Activated B cell treated with CpG ODN at 0.5 μM for 24 hours (primary cell): ENCODE measurements around the gene NAV3. TPM values are rescaled to one million over a fixed set of nuclear protein-coding genes. Genes with fewer than 3 reads are reported as not detected.

ENCODE experiments used
- ATAC-seq: fragments of 200-7000 bp; cut with Tn5 transposase; one replicate; pipeline ENCODE4 v1.10.0; 2021; ENCODE audit warnings: low read depth, mild to moderate bottlenecking, moderate library complexity
- CTCF ChIA-PET: fragments of 350-600 bp; sonication (Branson Sonifier 250); formaldehyde crosslinking; loops from one replicate; lab custom pipeline; 2021; ENCODE audit warnings: antibody characterized with exemption; lab: Charles Lee
- POLR2A ChIA-PET: fragments of 350-600 bp; sonication (Branson Sonifier 250); formaldehyde crosslinking; loops from one replicate; lab custom pipeline; 2021; ENCODE audit warnings: antibody characterized with exemption; lab: Charles Lee
- DNase-seq: peaks from one replicate; pipeline ENCODE4 v3.0.0; 2022
- H3K27ac Mint-ChIP-seq: one replicate; pipeline ENCODE4 v1.8.0; 2020; ENCODE audit warnings: mixed read lengths
- H3K27me3 Mint-ChIP-seq: one replicate; pipeline ENCODE4 v1.8.0; 2021; ENCODE audit warnings: mixed read lengths
- H3K36me3 Mint-ChIP-seq: one replicate; pipeline ENCODE4 v1.8.0; 2021; ENCODE audit warnings: low read depth, mixed read lengths
- H3K4me1 Mint-ChIP-seq: one replicate; pipeline ENCODE4 v1.8.0; 2021; ENCODE audit warnings: mixed read lengths
- H3K4me3 Mint-ChIP-seq: one replicate; pipeline ENCODE4 v1.8.0; 2020; ENCODE audit warnings: mild to moderate bottlenecking, mixed read lengths
- H3K9me3 Mint-ChIP-seq: one replicate; pipeline ENCODE4 v1.8.0; 2020; ENCODE audit warnings: mixed read lengths
- intact Hi-C: fragments of 100-400 bp; cut with micrococcal nuclease; formaldehyde crosslinking; loops from one replicate; pipeline ENCODE4 v1.15.1; 2024
- total RNA-seq: library from RNA; stranded (reverse); gene quantifications from 2 replicates; pipeline ENCODE4 v1.2.3, GENCODE V29; 2022
- TF ChIP-seq, protein P1 (sequence below): fragments of 200-600 bp; IDR thresholded peaks from one replicate; pipeline ENCODE4 v1.8.0; 2022; ENCODE audit warnings: antibody characterized with exemption, mild to moderate bottlenecking

Gene NAV3
- total RNA-seq, 1 donor from 2014 or later = not detected

DNA sequence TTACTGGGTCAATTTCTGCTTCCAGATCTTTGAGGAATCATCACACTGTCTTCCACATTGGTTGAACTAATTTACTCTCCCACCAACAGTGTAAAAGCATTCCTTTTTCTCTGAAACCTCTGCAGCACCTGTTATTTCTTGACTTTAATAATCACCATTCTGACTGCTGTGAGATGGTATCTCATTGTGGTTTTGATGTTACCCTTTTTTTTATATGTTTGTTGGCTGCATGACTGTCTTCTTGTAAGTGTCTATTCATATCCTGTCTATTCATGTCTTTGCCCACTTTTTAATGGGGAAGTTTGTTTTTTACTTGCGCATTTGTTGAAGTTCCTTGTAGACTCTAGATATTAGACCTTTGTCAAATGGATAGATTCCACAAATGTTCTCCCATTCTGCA, 324.9 kb downstream of the NAV3 start:
- peaks cover 3% of the 10 kb centered on the region for H3K27me3 Mint-ChIP-seq
- intact Hi-C loops = no loop called here
- no peaks in the 10 kb centered on the region for H3K4me1 Mint-ChIP-seq
- no peaks in the 10 kb centered on the region for H3K36me3 Mint-ChIP-seq
- ATAC-seq (no peak), DNase-seq (no peak)
- CTCF ChIA-PET = no interaction called here
- TF ChIP-seq, protein P1, sequence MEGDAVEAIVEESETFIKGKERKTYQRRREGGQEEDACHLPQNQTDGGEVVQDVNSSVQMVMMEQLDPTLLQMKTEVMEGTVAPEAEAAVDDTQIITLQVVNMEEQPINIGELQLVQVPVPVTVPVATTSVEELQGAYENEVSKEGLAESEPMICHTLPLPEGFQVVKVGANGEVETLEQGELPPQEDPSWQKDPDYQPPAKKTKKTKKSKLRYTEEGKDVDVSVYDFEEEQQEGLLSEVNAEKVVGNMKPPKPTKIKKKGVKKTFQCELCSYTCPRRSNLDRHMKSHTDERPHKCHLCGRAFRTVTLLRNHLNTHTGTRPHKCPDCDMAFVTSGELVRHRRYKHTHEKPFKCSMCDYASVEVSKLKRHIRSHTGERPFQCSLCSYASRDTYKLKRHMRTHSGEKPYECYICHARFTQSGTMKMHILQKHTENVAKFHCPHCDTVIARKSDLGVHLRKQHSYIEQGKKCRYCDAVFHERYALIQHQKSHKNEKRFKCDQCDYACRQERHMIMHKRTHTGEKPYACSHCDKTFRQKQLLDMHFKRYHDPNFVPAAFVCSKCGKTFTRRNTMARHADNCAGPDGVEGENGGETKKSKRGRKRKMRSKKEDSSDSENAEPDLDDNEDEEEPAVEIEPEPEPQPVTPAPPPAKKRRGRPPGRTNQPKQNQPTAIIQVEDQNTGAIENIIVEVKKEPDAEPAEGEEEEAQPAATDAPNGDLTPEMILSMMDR = no peak
- no peaks in the 10 kb centered on the region for H3K9me3 Mint-ChIP-seq
- POLR2A ChIA-PET = no interaction called here
- no peak overlapping the region for H3K27ac Mint-ChIP-seq
- no peak overlapping the region for H3K4me3 Mint-ChIP-seq

GRCh38 chr12:78156751-78157150, 326.1 kb downstream of the NAV3 start:
- intact Hi-C loops = no loop called here
- peaks cover 3% of the 10 kb centered on the region for H3K27me3 Mint-ChIP-seq
- no peaks in the 10 kb centered on the region for H3K9me3 Mint-ChIP-seq
- no peak overlapping the region for H3K27ac Mint-ChIP-seq
- H3K4me1 Mint-ChIP-seq = no peaks in the 10 kb centered on the region
- TF ChIP-seq, protein P1 = no peak
- DNase-seq = no peak
- no peak for ATAC-seq
- ChIA-PET CTCF (interaction anchor here (0.7 to 1.0 kb wide), 2 partner anchors 10 to 74 kb away, joined by 3 read pairs; no protein-coding TSS in a partner anchor), POLR2A (no interaction called here)
- H3K36me3 Mint-ChIP-seq = no peaks in the 10 kb centered on the region
- no peak overlapping the region for H3K4me3 Mint-ChIP-seq

- DNase-seq (no peak), ATAC-seq (no peak)
- Mint-ChIP-seq H3K27me3 (peaks cover 3% of the 10 kb centered on the region), H3K36me3 (no peaks in the 10 kb centered on the region), H3K9me3 (no peaks in the 10 kb centered on the region), H3K4me1 (no peaks in the 10 kb centered on the region), H3K4me3 (no peak overlapping the region), H3K27ac (no peak overlapping the region)
- TF ChIP-seq, protein P1 = no peak
- intact Hi-C loops = no loop called here
- ChIA-PET POLR2A (no interaction called here), CTCF (interaction anchor here (0.7 to 1.0 kb wide), 2 partner anchors 10 to 74 kb away, joined by 3 read pairs; no protein-coding TSS in a partner anchor)
Observed at GRCh38 chr12:78157199-78157598, 326.5 kb downstream of the NAV3 start.

DNA sequence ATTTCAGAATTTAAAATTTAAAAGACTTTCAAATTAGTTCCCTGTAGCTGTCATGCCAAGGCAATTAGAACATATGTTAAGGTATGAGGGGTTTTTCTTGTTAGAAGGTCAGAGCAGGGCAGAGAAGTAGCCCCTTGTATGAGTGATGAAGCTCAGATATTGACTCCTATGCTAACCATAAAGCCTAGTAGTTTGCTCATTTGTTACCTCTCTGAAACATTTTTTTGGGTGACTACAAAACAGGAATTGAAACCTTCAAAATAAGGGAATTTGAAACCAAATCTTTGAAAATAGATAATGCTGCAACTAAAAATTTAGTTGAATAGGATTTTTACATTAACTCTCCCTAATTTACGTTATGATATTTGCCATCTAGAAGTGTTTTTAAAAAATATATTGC, 333.5 kb downstream of the NAV3 start:
- ATAC-seq = no peak
- POLR2A ChIA-PET = no interaction called here
- Mint-ChIP-seq H3K4me1 (no peaks in the 10 kb centered on the region), H3K27me3 (no peaks in the 10 kb centered on the region), H3K4me3 (no peak overlapping the region), H3K36me3 (no peaks in the 10 kb centered on the region), H3K9me3 (no peaks in the 10 kb centered on the region), H3K27ac (no peak overlapping the region)
- DNase-seq = no peak
- CTCF ChIA-PET = no interaction called here
- TF ChIP-seq, protein P1 = no peak
- intact Hi-C loops = no loop called here

DNA sequence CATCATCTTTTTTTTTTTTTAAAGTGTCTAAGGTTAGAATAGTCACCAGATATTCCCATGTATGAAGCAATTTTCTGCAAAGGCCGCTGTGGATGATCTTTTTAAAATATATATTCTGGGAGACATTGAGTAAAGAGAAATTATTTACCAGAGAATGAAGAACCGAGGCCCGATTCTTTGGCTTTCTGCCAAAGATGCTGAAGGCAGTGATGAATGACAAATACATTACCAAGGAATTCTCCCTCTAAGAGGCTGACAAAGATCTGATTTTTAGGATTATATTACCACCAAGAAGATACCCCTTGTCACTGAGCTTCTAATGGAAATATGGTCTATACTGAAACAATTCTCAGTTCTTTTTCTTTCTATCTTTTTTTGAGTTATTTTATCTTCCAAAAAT, 336.8 kb downstream of the NAV3 start:
- H3K9me3 Mint-ChIP-seq = no peaks in the 10 kb centered on the region
- DNase-seq = no peak
- POLR2A ChIA-PET = no interaction called here
- H3K4me3 Mint-ChIP-seq = no peak overlapping the region
- CTCF ChIA-PET = no interaction called here
- no peaks in the 10 kb centered on the region for H3K27me3 Mint-ChIP-seq
- no peak overlapping the region for H3K27ac Mint-ChIP-seq
- intact Hi-C loops = no loop called here
- H3K36me3 Mint-ChIP-seq = no peaks in the 10 kb centered on the region
- no peaks in the 10 kb centered on the region for H3K4me1 Mint-ChIP-seq
- ATAC-seq = no peak
- TF ChIP-seq, protein P1 = no peak
